Epithelial cell of esophagus (primary cell): ENCODE data around the gene C9orf50.
A peak's percentile ranks its signal among the peaks of the same experiment; 100 is the strongest.

Source experiments
- DNase-seq: peaks from one replicate; pipeline ENCODE4 v3.0.0; 2010; ENCODE audit warnings: low read depth
- H3K4me3 ChIP-seq: 2 replicates; pipeline ENCODE4 v1.5.1; 2011; ENCODE audit warnings: mild to moderate bottlenecking, low read length, control low read depth
- TF ChIP-seq, protein P1 (sequence below): IDR thresholded peaks from 2 replicates; pipeline ENCODE4 v1.5.1; 2011; ENCODE audit warnings: low read depth, mild to moderate bottlenecking, low read length, control low read depth, inconsistent platforms; ENCODE audit not compliant: insufficient read depth; ENCODE audit errors: missing control alignments

C9orf50 gene

DNA sequence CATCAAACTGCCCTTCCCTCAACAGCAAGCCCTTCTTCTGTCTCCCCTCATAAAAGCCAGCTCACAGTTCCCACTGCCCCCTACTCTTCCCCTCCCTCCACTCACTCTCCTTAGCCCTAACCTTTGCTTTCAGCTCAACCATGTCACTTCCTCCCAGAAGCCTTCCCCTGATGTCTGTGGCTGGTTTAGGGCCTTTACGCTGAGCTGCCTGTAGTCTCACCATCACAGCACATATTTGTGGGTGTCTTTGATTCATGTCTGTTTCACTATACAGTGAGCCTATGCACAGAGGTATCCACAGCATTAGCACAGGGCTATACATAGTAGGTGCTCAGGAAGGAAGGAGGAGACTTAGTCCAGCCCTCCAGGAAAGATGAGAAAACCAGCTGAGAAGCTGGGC lies 34.7 kb downstream of the C9orf50 start:
- TF ChIP-seq, protein P1, sequence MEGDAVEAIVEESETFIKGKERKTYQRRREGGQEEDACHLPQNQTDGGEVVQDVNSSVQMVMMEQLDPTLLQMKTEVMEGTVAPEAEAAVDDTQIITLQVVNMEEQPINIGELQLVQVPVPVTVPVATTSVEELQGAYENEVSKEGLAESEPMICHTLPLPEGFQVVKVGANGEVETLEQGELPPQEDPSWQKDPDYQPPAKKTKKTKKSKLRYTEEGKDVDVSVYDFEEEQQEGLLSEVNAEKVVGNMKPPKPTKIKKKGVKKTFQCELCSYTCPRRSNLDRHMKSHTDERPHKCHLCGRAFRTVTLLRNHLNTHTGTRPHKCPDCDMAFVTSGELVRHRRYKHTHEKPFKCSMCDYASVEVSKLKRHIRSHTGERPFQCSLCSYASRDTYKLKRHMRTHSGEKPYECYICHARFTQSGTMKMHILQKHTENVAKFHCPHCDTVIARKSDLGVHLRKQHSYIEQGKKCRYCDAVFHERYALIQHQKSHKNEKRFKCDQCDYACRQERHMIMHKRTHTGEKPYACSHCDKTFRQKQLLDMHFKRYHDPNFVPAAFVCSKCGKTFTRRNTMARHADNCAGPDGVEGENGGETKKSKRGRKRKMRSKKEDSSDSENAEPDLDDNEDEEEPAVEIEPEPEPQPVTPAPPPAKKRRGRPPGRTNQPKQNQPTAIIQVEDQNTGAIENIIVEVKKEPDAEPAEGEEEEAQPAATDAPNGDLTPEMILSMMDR: no peak
- DNase-seq: no peak
- H3K4me3 ChIP-seq: no peak overlapping the region

DNA sequence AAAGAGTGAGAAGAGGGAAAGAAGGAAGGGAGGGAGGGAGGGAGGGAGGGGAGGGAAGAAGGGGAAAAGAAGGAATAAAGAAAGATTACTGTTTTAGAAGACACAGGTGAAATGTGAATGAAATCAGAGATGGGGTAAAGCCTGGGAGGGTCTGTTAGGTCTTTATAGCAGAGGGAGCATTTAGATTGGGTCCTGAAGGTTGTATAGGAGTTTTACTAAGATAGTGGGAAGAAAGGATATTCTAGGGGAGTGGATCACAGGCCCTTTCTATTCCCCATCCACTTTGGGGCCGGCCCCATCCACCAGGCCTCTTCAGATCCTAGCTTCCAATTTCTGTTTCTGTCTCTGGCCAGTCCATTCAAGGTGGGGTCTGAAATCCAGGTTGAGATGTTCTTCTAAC lies 35.5 kb downstream of the C9orf50 start:
- no peak overlapping the region for H3K4me3 ChIP-seq
- DNase-seq: no peak
- TF ChIP-seq, protein P1: no peak

DNA sequence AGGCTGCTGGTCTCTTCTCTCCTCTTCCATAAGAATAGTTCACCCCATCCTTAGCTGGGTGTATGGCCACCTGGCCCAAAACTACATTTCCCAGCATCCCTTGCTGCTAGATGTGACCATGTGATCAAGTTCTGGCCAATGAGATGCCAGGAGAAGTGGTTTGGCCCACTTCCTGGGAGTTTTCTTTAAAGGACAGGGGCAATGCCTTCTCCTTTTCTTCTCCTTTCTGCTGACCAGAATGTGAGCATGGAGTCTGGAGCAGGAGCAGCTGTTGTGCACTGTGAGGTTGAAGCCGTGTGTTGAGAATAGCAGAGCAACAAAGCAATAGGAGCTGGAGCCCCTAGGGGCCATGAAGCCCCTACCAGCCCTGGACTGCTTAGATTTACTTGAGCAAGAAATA lies 36.8 kb downstream of the C9orf50 start:
- TF ChIP-seq, protein P1: no peak
- DNase-seq: peak; percentile 81
- H3K4me3 ChIP-seq: no peak overlapping the region

GRCh38 chr9:129583308-129584038 lies 37.4 kb downstream of the C9orf50 start:
- no peak overlapping the region for H3K4me3 ChIP-seq
- DNase-seq: no peak
- TF ChIP-seq, protein P1: no peak

- DNase-seq: no peak
- H3K4me3 ChIP-seq: no peak overlapping the region
- TF ChIP-seq, protein P1: no peak
Measured at GRCh38 chr9:129582855-129583254, 38.0 kb downstream of the C9orf50 start.

DNA sequence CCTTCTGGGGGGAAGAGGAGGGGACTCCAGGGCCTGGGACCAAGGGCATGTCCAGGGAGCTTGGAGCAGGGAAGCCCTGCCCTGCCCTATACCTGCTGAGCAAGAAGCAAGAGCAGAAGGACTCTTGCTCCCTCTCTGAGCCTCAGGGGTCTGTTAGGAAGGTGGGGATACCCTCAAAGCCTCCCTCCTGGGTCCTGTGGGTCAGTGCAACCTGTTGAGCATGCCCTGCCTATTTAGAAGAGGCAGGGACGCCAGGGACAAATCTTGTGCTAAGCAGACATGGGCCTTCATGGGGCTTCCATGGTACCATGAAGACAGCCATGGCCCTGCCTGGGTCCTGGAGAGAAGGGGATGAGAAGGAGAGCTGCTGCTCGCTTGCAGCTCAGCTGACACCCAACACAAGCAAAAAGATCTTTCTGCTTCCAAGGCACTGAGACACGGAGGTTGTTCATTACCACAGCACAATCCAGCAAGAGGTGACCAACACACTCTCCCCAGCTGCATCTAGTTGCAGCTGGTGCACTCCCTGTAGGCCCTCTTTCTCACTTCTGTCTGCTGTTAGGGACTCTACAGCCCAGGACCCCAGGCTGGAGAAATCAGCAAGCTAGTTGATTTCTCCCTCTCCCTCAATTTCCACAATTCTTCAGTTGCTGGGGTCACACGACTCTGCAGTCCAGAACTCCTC lies 39.3 kb downstream of the C9orf50 start:
- DNase-seq: no peak
- TF ChIP-seq, protein P1: no peak
- no peak overlapping the region for H3K4me3 ChIP-seq
